GM21360 (cell line): ENCODE data around the gene TNIK.

ENCODE experiments used
- ATAC-seq: cut with Tn5 transposase; IDR thresholded peaks from one replicate; pipeline ENCODE4 v1.9.1; 2021; ENCODE audit warnings: mild to moderate bottlenecking, moderate library complexity; ENCODE audit not compliant: unreplicated experiment

Gene TNIK

GRCh38 chr3:171066206-171066605 lies 394.0 kb downstream of the TNIK start:
- no peak for ATAC-seq

GRCh38 chr3:171065732-171066131 lies 394.5 kb downstream of the TNIK start:
- no peak for ATAC-seq

- no peak for ATAC-seq
These were observed 395.7 kb downstream of the TNIK start for GRCh38 chr3:171064461-171064860.

- ATAC-seq, result no peak
These were observed 398.5 kb downstream of the TNIK start for GRCh38 chr3:171061749-171062148.

DNA sequence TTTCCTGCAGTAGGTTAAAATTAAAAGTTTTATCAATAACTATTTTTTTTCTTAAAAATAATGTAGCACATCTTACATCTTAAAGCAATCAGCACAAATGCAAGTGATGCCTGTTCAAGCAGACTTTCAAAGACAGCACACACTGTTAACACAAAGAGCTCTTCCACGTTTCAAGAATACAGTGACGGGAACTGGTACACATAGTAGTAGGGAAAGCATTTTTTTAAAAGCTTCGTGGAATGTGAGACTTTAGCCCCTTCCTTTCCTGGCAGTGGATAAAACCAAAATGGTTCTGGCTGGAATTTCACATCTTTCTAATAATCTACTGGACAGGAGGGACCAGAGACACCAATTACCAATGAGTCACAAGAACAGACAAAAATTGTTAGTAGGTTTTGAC lies 400.2 kb downstream of the TNIK start:
- ATAC-seq, result no peak

DNA sequence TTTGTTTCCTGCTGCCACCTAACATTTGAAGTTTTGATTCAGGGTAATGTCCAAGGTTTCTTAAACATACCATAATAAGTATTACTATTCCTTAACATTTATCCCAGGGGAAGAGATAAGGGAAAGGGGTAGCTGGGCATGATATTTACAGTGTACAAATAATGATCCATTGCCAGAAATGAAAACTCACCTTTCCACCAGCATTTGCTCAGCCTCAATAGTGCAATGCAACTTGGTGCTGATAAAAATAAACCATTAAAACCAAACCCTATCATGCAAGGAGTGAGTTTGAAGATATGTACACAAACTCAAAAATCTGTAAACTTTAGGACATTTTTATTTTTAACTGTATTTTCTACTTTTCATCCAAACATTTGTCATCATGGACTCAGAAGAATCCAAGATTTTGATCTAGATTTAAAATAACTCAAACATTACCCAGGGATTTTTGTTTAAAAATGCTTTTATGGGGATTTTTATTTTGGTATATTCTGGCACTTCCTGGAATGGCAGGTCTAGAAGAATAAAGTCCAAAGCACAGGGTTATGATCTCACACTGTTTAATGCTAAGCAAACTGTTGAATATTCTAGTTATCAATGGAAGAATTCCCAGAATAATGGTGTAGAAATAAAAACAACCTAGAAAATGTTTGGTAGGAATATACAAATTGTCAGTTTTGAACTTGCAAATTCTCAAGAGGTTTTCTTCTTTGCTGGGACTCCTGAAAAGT lies 401.2 kb downstream of the TNIK start:
- ATAC-seq, result no peak

DNA sequence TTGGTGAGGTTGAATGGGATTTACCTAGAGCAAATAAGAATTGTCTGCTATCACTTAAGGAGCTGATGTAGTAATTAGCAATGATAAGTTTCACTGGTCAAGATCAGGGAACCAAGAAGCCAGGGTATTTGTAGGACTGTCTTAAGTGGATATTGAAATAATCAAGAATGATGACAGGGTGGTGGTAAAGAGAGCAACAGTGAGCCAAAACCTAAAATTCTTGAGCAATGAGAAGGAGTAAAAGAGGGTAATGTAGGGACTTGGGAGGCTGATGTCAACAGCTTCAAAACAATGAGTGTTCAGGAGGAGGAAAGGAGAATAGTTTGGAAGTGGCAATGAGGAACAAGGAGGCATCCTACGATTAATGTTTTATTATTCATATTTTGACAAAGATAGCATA lies 402.1 kb downstream of the TNIK start:
- no peak for ATAC-seq

DNA sequence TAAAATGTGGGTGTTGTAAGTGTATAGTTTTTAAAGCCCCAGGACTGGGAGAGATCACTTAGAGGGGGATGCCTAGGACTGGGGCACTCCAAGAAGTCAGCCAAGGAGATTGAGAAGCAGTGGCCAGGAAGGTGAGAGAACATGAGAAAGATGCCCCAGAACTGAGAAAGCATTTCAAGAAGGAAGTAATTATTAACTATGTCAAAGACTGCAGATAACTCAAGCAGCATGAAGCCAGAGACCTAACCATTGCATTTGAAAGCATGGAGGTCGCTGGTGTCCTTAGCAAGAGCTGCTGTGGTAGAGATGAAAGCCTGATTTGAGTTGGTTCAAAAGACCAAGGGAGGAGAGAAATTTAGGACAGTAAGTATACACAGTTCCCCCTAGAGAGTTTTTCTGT lies 403.1 kb downstream of the TNIK start:
- no peak for ATAC-seq

GRCh38 chr3:171056528-171056927 lies 403.7 kb downstream of the TNIK start:
- no peak for ATAC-seq

DNA sequence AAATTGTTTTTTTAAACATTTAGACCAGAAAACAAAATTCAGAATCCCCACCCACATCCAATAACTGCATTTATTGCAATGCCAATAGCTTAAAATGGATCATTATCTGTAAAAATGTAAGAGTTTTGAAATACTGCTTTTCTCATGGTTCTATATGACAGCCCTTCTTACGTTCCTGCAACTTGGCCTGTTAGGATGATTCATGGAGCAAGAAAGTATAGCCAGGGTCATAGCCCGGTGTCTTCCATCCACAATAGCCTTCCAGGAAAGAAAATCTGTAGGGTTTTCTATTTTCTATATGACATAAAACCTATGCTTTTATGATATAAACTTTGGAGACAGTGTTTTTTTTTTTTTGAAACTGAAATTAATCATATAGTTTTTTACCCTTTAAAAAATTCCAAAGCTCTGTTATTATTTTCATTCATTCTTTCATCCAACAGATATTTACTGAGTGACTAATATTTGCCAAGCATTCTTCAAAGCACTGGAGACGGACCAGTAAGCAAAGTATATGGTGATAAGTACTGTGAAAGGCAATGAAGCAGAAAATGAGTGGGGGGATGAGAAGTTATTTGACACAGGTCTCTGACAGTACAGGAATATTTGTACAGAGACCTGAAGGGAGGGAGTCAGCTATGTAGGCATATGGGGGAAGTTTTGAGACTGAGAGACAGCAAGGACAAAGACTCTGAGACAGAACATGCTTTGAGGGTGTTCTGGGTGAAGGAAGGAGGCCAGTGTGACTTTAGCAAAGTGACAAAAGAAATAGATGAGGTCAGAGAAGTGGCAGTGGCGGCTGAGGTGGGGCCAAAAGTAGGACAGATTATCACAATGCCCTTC lies 404.6 kb downstream of the TNIK start:
- ATAC-seq, result no peak

GRCh38 chr3:171054921-171055320 lies 405.3 kb downstream of the TNIK start:
- ATAC-seq, result no peak

DNA sequence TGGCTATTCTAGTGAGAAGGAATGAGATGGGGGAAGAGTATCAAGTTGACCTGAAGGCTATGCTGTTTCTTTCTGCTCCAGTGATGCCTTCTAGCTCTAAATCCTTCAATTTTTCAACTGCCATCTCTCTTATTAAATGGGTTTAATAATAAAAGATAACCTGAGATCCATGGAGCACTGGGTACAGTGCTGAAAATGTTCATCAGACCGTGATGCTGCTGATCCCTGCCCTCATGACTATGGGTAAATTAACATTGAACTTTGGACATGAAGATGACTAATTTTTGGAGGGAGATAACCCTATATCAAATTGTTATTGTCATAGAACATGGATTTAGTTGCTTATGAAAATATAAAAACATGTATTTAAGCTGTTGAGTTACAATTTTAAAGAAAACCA lies 406.0 kb downstream of the TNIK start:
- no peak for ATAC-seq

GRCh38 chr3:171049861-171050444 lies 410.3 kb downstream of the TNIK start:
- ATAC-seq, result peak; percentile 89

- ATAC-seq, result no peak
These were observed 413.4 kb downstream of the TNIK start for GRCh38 chr3:171046760-171047159.

DNA sequence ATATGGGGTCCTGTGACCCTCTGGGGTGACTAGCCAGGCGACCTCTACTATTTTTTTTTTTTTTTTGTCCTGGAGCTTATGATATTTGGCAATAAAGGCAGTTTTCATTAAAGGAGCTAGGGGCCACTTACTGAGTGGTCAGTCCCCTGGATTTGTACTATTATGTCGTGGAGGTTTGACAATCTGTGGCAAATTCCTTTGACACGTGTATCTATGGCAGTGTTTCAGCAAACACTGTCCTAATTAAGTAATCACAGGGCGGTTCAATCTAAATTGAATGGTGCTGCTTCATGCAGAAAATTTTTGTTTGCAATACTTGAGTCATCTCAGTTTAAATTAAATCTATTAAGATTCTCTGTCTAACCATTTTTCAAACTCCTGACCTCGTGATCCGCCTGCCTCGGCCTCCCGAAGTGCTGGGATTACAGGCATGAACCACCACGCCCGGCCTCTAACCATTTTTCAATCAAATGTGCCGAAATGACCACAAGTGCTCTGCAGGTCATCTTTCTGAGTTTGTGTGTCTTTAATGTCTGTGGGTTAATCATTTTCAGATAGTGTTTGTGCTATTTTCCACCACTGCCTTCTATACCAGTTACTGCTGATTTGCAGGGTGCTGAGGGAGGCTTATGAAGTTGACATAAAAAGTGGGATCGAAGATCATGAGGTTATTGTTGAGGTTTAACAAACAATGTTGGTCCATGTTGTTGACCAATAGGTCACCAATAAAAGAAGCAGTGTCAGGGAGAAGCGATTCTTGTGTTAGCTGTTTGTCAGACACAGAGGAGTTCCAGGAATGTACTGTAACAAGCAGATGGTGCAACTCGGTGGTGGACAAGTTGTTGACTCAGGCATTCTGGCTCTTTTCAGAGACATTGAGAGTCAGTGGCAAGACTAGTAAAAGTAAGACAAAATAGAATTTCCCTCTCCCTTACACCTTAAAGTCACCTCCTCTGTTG lies 415.1 kb downstream of the TNIK start:
- ATAC-seq, result no peak

- ATAC-seq, result no peak
These were observed 415.8 kb downstream of the TNIK start for GRCh38 chr3:171044384-171044783.

GRCh38 chr3:171039674-171040073 lies 420.5 kb downstream of the TNIK start:
- ATAC-seq, result no peak

DNA sequence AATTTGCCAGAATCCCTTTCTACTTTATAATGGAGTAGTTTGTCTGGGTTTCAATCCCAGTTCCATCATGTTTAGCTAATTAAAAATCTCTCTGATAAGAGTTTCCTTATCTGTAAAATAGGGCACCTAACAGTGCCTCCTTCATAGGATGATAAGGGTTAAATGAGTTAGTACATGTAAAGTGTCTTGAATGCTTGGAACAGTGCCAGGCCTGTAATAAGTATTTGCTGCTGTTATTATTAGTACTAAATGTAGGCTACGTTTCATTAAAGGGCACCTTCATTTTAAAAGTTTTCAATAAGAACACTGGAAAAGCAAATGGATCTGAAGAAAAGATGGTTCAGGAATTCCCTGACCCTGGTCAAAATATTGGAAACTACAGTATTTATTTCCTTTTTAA lies 421.9 kb downstream of the TNIK start:
- no peak for ATAC-seq

- no peak for ATAC-seq
These were observed 431.4 kb downstream of the TNIK start for GRCh38 chr3:171028779-171029232.

DNA sequence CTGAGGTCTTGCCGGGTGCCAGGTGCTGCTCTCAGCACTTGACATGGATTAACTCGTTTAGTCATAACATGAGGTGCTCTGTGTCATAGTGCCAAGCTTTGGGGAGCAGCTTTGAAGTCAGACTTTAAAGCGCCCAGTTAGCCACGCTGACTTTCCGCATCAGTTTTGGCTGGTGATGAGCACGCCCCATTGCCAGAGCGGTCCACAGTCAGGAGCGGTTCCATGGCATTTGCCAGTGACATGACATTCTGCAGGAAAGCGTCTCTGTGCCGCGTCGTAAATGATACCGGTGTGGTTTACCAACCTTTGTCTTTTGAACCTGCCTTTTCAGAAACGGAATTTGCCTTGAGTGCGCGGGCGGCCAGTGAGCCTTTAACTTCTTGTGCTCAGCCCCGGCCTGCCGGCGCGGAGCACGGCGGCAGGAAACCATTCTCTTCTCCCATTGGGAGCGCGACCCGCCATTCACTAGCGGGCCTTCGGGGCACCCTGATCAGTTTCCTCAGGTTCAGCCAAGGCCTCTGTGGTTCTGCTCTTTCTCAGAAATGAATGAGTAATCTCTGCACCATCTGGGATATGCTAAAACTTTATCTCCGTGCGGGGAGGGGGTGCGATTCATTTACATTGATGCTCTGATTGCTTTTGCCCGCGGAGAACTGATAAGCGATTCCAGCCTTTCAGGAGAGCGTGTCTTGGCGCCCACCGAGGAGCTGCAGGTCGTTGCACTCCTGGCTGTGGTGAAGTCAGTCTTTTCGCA lies 432.0 kb downstream of the TNIK start:
- ATAC-seq, result no peak
